GM18499 (cell line): ENCODE data around the gene LBH.

Experiments
- ATAC-seq: cut with Tn5 transposase; IDR thresholded peaks from one replicate; pipeline ENCODE4 v1.9.1; 2021; ENCODE audit warnings: moderate number of reproducible peaks; ENCODE audit not compliant: insufficient read depth, unreplicated experiment

LBH gene

GRCh38 chr2:30231212-30231995, at the start of gene LBH:
TSS of gene LBH (plus strand) at chr2:30231534. CDS start at chr2:30231739, 205 bp downstream.
- ATAC-seq = peak; percentile 31

- ATAC-seq = no peak
Measured at GRCh38 chr2:30184035-30184434, 47.3 kb upstream of the LBH start.

- no peak for ATAC-seq
Measured at GRCh38 chr2:30185178-30185577, 46.2 kb upstream of the LBH start.

GRCh38 chr2:30188292-30188691, 43.0 kb upstream of the LBH start:
- ATAC-seq = no peak

- no peak for ATAC-seq
Measured at GRCh38 chr2:30190637-30191036, 40.7 kb upstream of the LBH start.

- no peak for ATAC-seq
Measured at GRCh38 chr2:30191107-30191506, 40.2 kb upstream of the LBH start.

GRCh38 chr2:30191819-30192271, 39.5 kb upstream of the LBH start:
- no peak for ATAC-seq

- ATAC-seq = no peak
Measured at GRCh38 chr2:30192314-30192713, 39.0 kb upstream of the LBH start.

GRCh38 chr2:30193104-30193681, 38.1 kb upstream of the LBH start:
- no peak for ATAC-seq

GRCh38 chr2:30194421-30194820, 36.9 kb upstream of the LBH start:
- ATAC-seq = no peak

GRCh38 chr2:30195016-30195415, 36.3 kb upstream of the LBH start:
- ATAC-seq = no peak

- no peak for ATAC-seq
Measured at GRCh38 chr2:30197570-30198192, 33.7 kb upstream of the LBH start.

- ATAC-seq = no peak
Measured at GRCh38 chr2:30201990-30202389, 29.3 kb upstream of the LBH start.

- ATAC-seq = no peak
Measured at GRCh38 chr2:30203156-30203555, 28.2 kb upstream of the LBH start.

GRCh38 chr2:30204281-30204680, 27.1 kb upstream of the LBH start:
- ATAC-seq = no peak

- ATAC-seq = no peak
Measured at GRCh38 chr2:30205456-30205855, 25.9 kb upstream of the LBH start.

GRCh38 chr2:30206461-30207430, 24.6 kb upstream of the LBH start:
- ATAC-seq = no peak

- no peak for ATAC-seq
Measured at GRCh38 chr2:30208453-30208852, 22.9 kb upstream of the LBH start.

- no peak for ATAC-seq
Measured at GRCh38 chr2:30209227-30209626, 22.1 kb upstream of the LBH start.

- no peak for ATAC-seq
Measured at GRCh38 chr2:30213326-30213725, 18.0 kb upstream of the LBH start.
